GM21381 (cell line): ENCODE data around the gene CFAP73.
"Not testable (repeated sequence)": the region's sequence is repeated elsewhere in the genome, so short reads cannot be mapped to it uniquely, and the experiment has no call there.

Experiments used
- ATAC-seq: cut with Tn5 transposase; IDR thresholded peaks from one replicate; pipeline ENCODE4 v1.9.1; 2021; ENCODE audit warnings: mild to moderate bottlenecking, moderate library complexity; ENCODE audit not compliant: unreplicated experiment

Gene CFAP73

DNA sequence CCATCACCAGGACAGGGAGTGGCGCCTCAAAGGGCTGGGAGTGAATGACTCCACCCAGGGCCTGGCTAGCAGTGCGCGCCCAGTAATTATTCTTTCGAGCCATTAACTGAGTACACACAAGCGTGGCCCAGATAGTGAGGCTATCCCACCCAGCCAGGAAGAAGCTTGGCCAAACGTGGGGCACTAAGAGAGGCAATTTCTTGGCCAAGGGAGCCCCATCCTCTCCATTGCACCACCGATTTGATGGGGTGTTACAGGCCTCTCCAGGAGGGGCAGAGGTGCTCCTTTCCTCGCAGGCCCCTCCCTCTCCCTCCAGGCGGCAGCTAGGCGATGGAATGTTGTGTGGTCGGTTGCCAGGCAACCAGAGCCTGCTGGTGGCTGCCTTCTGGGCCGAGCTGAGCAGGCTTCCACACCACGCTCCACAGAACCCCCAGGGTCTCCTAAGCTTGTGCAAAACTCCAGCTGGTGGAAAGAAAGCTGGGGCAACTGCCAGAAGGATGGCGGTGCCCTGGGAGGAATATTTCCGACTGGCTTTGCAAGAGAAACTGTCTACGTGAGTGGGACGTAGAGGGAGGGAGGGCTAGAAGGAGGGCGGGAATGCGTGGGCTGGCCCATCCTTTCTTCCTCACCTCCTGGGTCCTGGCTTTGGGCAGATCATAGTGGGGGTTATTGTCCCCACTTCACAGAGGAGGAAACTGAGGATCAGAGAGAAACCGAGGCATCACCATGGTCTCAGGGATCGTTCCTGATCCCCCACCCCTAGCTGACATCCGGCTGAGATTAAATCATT, at the start of gene CFAP73:
TSS of gene CFAP73 (plus strand) at position 364 of the 790 bp plus-strand sequence. CDS start at position 498, 134 bp downstream.
- no peak for ATAC-seq

DNA sequence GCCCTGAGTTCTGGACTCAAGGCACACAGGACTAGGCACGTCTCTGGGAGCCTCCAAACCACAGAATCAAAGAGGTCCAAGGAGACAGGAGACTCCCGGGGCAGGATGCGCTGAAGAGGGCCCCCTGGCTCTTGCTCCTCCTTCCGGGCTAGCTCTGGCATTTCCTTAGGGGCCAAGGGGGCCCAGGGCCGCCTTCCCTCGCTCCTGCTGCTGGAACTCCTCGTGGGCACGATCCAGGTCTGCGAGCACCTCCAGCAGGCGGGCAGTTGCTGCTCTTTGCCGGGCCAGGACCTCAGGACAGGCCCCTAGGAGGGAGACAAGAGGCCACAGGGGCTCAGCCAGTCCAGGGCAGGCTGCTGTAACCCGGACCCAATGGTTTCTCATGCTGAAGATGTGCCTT, 49.8 kb upstream of the CFAP73 start:
- no peak for ATAC-seq

DNA sequence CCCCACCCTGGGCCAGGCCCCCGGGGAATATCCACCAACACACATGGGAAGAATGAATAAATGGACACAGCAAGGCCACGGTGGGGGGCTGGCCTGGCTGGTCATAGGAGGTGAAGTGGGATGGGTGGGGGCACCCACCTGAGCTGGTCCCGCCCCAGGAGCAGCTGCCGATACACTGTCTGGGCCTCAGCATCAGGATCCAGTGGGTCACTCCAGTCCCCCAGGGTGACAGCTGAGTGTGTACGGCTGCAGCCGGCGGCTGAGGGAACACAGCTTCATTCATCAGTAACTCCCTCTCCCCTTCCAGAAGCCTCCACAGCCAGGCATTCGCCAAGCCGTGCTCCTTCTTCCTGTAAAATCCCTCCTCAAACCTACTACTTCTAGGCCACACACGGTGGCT, 47.8 kb upstream of the CFAP73 start:
- no peak for ATAC-seq

DNA sequence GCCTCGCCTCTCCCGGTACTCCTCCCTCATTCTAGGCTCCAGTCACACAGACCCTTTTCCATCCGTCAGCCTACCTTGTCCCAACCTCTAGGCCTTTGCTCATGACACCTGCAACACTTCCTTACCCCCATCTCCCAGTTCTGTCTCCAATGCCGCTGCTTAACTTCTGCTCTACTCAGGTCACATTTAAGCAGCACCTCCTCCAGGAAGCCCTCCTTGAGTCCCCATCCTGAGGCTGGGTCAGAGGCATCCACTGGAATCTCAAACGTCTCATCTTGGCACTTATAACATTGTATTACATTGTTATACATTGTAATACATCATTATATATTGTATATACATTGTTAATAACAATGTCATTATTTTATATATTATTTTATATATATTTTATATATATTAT, 46.7 kb upstream of the CFAP73 start:
- no peak for ATAC-seq

DNA sequence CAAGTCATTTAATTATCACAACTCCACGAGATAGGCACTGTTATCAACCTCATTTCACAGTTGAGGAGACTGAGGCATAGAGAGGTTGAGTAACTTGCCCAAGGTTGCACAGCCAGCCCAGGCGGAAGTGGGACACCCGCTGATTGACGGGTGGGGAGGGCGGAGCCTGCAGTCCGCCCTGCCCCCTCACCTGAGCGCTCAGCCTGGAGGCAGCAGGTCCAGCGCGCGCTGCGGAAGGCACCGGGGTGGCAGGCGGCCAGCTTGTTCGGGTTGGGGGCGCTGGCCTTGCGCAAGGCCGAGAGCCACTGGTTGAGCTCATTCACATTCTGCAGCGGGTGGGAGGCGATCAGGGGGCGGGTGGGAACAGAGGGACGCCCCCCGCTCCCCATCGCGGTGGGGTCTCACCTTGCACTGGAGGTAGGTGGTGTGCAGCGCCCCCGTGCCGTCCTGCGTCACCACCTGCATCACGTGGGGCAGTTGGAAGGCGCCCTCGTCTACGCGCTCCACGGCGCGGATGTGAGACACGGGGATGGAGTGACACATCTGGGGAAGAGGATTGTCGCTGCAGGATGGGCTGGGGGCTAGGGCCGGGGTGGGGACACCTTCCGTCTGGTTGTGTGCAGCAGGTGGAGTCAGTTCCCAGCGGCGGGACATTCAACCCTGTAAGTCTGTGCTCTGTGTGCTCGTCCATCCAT, 45.6 kb upstream of the CFAP73 start:
- ATAC-seq = no peak

DNA sequence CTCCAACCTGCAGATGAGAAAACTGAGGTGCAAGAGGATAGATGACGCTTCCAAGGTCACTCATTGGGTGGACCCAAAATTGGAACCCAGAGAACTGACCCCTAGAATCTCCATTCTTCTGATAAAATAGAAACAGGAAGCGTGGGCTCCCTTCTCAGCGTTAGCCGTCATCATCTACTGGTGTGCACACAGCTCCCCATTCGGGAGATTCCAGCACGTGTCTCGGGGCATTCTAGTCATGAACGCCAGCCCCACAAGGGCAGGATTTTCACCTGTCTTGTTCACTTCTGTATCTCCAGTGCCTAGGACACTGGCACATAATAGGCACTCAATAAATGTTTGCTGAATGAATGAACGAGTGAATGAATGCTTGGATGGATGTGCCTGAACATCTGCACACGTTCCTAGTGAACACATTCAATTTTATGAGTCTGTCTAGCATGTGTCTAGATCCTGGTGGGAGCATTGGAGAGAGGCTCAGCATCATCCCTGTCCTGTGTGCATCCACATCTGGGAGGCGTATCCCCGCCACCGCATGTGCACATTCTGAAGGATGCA, 44.5 kb upstream of the CFAP73 start:
- no peak for ATAC-seq

DNA sequence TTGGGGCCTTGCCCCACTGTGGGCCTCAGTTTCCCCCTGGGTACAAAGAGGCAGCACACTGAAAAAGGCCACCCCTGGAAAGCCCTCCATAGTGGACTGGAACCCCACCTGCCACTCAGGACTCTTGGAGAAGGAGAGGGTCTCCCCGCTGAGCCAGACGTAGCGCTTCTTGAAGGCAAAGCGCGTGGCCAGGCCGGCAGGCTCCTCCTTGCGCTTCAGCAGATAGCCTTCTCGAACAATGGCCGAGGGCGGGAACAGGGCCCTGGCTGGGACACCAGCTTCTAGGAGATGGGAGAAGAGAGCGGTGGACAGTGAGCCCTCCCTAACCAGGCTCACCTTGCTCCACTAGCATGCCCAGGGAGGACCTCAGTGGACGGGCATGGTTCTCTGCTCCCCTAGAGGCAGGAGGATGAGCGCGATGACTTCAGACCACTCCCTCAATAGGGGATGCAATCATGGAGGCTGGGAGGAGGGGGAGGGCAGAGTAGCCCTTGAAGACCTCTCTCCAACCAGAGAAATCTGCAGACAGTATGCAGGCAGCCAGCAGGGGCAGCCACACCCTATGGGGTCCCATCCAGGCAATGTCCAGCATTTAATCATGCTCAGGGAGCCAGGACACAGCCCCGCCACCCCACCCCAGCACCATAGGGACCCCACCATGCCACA, 43.8 kb upstream of the CFAP73 start:
- ATAC-seq = no peak

DNA sequence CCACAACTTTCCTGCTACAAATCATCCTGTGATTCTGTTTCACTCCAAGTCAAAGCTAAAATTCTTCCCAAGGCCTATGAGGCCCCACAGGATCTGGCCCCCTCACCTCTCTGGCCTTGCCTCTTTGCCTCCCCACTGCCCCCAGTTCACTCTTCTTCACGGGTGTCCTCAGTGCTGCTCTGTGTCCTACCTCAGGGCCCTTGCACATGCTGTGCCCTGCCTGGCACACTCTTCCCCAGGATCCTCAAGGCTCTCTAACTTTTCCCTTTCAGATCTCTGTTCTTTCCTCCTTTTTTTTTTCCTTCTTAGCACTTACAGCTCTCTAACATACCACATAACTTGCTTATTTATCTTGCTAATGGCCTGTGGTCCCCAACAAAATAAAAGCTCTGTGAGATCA, 43.2 kb upstream of the CFAP73 start:
- ATAC-seq = no peak

DNA sequence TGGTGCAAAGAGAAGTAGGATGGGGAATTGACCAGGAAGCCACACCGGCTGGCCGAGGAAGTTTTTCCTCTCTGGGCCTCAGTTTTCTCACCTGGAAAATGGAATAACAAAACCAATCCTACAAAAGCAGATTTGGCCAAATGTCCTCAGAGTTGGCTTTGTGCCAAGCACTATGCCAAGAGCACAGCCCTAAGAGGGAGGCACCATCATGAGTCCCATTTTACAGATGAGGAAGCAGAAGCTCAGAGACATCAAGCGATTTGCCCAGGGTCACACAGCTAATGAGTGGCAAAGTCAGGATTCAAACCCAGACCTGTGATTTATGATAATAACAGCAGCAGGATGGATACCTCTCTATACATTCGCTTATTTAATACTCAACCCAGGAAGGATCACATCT, 41.2 kb upstream of the CFAP73 start:
- no peak for ATAC-seq

DNA sequence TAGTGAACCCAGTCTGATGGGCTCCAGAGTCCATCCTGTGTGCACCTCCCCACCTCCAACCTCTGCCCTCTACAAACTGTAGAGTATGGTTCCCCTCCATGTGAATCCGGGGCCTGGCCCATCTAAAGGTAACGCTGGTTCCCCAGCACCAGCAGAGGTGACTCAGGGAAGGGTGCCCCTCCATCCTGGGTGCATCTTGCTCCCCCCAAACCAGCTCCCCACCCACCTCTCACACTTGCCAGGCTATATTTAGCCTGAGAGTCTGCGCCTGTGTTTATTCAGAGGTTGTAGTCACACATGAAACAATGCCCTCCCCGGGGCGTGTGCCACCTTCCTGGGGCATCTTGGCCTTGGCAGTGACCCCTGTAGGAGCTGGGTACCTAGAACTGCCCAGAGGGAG, 40.2 kb upstream of the CFAP73 start:
- ATAC-seq = no peak

DNA sequence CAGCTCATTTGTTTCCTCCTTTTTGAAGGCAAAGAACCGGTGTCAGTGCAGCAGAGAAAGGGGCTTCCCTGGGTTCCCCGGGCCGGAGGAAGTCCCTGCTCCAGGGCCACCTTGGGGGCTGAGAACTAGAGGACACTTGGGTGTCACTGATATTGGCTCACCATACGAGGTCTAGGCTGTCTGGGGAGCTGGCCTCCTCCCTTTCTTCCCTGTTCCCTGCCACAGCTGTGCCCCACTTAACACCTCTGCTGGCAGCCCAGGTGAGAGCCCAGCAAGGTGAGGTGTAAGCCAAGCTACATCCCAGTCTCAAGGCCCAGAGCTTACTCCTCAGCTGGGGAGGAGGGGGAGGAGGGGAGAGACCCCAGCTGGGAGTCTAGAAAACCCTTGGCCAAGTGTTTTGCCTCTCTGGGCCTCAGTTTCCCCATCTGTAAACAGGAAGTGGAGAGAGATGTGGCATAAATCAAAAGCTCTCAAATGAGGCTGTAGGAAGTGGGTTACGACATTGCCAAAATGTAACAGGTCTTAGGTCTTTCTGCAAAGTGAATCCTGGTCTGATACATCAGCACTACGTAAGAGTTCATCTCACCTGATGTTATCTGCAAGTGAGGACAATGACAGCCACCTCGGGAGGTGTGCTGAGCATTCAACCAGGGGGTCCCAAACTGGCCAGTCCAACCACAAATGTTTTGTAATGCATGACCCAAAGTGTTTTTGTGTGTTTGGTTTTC, 39.5 kb upstream of the CFAP73 start:
- no peak for ATAC-seq

DNA sequence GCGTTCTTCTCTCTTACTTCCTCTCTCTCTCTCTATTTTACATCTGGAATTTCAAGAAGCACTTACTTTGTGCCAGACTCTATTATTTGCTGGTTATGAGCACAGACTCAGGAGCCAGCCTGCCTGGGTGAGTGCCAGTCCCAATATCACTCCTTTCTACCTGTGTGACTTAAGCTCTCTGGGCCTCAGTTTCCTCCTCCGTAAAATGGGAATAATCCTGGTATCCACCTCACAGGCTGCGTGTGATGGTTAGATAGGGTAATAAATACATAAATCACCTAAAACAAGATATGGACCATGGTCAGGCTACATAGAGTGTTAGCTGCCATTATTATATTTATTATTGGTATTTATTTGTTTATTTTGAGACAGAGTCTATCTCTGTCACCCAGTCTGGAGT, 38.3 kb upstream of the CFAP73 start:
- no peak for ATAC-seq

DNA sequence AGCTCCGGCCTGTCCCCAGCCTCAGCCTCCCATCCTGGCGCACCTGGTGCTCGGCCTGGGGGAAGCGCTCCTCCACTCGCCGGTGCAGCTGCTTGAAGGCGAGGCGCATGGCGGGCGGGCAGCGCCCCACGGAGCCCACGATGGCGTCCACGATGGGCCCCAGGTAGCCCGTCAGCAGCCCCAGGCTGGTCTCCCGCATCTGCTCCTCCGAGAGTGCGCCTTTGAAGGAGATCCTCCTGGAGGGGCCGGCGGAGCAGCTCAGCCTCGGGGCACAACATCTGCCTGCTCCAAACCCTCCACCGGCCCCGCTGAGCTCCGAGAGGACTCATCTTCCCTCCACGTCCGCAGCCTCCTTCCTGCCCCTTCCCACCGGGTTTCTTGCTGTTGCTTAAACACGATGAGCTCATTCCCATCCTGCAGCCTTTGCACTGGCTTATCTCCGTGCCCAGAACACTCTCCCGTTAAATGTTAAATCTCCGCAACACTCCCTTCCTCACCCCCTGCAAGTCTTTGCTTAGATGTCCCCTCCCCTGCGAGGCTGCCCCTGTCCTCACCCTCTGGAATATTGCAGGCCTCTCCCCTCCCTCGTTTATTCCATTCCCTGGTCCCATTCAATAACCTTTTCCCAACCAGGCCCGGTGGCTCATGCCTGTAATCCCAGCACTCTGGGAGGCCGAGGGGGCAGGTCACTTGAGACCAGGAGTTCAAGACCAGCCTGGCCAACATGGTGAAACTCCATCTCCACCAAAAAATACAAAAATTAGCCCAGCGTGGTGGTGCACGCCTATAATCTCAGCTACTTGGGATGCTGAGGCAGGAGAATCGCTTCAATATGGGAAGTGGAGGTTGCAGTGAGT, 37.3 kb upstream of the CFAP73 start:
- no peak for ATAC-seq

DNA sequence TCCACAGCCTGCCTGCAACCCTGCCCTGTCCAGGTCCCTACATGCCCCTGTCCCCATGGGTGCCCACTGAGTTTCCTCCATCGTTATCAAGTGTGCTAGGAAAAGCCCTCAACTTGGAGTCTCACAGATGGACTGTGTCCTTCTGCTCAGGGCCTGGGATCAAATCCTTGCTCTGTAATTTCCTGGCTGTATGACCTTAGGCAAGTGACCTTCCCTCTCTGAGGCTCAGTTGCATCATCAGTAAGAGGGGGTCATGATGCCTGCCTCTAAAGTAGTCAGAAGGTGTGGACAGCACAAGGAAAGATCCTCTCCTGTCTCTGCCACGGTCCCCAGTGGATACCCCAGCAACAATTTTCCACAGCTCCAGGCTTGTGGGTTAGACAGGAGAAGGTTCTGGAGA, 36.1 kb upstream of the CFAP73 start:
- no peak for ATAC-seq

DNA sequence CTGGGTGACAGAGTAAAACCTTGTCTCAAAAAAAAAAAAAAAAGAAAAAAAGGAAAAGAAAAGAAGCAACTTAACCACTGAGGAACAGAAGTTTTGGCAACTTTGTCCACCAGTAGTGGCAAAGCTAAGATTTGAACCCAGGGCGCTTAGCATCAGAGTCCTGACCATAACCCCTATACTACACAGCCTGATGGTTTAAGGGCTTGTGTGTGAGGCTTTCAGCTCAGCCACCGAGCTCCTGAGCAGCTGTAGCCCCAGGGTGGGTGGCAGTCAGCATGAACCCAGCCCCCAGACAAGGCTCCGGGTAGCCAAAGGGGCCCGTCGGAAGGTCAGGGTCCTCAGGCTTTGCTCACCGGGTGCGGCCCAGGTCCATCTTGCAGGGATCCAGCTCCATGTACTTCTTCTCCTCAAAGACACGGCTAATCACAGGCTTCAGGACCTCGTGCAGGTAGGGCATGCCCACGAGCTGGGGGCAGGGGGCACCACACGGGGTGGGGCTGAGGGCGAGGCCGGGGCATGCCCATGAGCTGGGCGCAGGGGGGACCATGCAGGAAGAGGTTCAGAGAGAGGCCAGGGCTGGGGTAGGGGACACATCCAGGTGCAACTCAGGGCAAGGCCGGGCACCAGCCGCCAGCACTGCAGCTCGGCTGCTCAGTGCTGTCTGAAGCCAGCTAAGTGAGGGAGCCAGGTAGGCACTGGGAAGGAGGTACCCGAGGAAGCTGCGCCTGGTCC, 34.9 kb upstream of the CFAP73 start:
- no peak for ATAC-seq

DNA sequence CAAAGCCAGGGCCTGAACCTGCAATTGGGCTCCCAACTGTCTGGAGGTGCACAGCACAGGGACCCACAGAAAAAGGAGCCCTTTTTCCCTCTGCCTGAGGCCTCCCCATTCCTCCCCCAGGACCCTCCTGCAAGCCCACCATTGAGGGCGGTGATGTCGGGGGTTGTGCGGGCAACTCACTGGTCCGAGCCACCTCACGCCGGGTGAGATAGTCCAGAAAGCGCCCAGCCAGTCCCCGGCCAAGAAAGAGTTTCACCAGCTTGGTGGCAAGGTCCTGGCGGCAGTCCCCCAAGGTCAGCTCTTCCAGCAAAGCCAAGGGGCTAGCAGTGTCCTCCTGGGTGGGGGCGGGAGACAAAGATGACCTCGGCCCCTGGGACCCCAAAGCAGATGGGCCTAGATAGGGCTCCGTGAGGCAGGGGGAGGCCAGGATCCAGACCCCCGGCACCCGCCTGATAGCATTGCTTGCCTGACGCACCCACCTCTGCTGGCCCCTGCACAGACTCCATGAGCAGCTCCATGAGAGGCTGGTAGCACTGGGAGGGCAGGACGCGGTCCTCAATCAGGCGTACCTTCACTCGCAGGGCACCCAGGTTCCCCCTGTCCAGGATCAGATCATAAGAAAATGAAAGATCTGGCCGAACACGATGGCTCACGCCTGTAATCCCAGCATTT, 33.9 kb upstream of the CFAP73 start:
- no peak for ATAC-seq

DNA sequence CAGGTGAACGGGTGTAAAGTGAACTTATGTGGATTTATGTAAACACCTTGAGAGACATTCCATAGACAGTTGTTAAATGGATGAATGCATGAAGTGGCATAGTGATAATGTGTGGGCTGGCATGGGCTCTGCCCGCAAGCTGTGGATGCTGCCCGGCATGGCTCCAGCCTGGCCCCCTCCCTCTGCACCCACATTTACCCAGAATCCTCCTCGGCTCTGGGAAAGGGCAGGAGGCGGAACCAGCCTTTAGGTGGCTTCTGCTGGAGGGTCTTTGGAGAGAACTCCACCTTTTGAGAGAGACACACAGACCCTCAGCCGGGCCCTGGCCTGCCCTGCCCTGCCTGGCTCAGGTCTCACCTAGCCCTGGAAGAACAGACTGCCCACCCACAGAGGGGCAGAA, 32.6 kb upstream of the CFAP73 start:
- ATAC-seq = no peak

DNA sequence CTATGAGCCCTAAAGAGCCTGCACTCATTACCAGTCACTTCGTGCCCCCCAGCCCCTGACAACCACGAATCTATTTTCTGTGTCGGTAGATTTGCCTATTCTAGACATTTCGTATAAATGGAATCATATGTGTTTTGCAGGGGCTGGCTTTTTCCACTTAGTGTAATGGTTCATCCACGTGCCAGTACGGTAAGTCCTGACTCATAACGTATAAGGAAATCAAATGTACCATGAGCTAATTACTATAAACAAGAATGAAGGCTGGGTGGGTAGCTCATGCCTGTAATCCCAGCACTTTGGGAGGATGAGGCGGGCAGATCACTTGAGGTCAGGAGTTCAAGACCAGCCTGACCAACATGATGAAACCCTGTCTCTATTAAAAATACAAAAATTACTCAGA, 31.8 kb upstream of the CFAP73 start:
- not testable (repeated sequence) for ATAC-seq

DNA sequence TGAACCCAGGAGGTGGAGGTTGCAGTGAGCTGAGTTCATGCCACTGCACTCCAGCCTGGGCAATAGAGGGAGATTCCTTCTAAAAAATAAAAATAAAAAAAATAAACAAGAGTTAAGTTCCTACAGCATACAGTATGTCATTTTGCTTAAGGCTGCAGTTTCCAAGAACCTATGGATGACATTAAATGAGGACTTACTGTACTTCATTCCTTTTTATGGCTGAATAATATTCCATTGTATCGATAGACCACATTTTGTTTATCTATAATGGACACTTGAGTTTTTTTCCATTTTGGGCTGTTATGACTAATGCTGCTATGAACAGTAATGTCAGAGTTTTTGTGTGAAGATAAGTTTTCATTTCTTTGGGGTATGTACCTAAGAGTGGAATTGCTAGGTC, 31.4 kb upstream of the CFAP73 start:
- no peak for ATAC-seq
